Stimulated activated CD4-positive, alpha-beta T cell treated with anti-CD3 and anti-CD28 coated beads, Interleukin-1b, Interleukin-23, amount 100 ng/mL, for 24 hours (primary cell): ENCODE results near the gene SF3B4.
A peak's percentile ranks its signal among the peaks of the same experiment; 100 is the strongest.
"Not testable (repeated sequence)": the region's sequence is repeated elsewhere in the genome, so short reads cannot be mapped to it uniquely, and the experiment has no call there.

Experiments
- DNase-seq, 4 experiments: peaks; one replicate each; pipeline ENCODE4 v3.0.0-alpha.2; 2020; ENCODE audit warnings: low read depth in 4 of 4, low spot score in 1 of 4

The SF3B4 gene

DNA sequence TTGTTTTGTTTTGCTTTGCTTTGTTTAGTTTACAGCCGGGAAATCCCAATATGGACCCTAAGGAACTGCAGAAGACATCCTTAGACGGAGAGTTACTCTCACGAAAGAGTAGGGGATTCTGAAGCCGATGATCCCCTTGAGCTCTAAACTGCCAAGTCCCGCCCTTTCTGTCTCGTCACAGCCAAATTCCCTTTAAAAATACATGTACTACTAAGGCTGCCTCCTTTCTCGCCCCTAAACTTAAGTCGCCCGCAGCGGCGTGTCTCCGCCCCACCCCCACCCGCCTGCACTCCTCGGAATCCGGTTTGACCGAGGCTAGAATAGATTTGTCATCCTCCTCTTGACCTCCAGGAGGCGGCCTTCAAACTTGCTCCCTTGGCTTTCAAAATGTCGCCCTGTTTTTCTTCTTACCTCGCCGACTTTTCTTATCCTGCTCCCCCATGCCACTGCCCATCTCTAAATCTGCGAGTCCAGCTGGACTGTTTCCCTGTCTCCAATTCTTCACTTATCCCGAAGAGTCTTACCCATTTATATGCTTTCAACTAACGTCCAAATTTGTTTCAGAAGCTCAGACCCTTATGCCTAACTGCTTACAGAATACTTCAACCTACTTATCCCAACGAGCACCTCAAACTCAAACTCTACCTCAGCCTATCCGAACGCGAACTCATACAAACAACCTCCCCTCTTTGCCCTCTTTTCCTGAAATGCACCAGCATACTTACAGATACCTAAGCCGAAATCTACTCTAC is 39.2 kb downstream of the SF3B4 start:
- DNase-seq, result peak; percentile 30 to 75 (median 54)

DNA sequence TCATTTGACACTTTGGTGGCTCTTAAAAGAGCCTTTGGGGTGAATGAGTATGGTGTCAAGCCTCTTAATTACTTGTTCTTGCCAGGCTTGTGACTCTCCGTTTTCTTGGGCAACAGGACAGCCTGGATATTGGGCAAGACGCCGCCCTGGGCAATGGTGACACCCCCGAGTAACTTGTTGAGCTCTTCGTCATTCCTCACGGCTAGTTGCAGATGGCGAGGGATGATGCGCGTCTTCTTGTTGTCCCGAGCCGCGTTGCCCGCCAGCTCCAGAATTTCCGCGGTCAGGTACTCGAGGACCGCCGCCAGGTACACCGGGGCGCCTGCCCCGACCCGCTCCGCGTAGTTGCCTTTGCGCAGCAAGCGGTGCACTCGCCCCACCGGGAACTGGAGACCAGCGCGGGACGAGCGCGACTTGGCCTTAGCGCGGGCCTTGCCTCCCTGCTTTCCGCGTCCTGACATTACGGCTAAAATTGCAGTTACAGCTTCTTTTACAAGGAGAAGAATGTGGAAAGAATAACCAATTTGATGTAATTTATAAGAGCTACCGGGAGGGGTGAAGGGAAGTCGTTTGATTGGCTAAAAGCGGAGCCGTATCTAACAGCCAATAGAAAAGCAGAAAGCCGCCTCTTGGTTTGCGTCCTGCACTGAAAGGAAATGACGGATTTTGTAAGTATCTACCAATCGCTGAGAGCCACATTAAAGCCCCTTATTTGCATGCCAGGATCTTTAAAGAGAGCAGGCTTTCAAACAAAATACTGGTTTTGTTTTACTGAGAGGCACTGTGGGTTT is 40.0 kb downstream of the SF3B4 start:
- DNase-seq, result peak; percentile 31 to 58 (median 34)

DNA sequence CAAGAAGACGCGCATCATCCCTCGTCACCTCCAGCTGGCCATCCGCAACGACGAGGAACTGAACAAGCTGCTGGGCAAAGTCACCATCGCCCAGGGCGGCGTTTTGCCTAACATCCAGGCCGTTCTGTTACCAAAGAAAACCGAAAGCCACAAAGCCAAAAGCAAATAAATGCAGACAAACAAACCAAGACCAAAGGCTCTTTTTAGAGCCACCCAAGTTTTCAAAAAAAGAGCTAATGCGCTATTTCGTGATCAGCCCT is 40.5 kb downstream of the SF3B4 start:
- not testable (repeated sequence) for DNase-seq

DNA sequence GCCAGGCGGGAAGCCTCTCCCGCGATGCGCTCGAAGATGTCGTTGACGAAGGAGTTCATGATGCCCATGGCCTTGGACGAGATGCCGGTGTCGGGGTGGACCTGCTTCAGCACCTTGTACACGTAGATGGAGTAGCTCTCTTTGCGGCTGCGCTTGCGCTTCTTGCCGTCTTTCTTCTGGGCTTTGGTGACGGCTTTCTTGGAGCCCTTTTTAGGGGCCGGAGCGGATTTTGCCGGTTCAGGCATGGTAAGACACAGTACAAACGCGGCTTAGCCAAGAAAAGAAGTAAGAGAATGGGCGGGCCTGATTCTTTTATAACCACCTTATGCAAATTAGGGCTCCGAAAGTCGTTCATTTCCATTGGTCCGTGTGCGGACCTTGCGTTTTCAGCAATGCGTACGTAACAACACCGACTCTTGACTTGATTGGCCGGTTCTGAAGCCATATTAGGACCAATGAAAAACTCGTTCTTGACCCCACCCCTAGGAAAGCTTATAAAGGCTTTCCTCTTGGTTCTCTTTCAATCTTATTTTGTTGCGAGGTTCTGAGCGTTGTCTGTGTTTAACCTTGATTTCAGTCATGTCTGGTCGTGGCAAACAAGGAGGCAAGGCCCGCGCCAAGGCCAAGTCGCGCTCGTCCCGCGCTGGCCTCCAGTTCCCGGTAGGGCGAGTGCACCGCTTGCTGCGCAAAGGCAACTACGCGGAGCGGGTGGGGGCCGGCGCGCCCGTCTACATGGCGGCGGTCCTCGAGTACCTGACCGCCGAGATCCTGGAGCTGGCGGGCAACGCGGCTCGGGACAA is 41.0 kb downstream of the SF3B4 start:
- peak; percentile 69 to 77 (median 74) for DNase-seq

DNA sequence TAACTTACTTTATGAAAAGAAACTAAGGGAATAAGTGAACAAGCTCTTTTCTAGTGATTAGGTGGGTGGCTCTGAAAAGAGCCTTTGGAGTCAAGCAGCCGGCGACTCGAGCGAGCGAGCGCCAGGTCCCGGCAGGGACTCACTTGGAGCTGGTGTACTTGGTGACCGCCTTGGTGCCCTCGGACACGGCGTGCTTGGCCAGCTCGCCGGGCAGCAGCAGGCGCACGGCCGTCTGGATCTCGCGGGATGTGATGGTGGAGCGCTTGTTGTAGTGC is 41.5 kb downstream of the SF3B4 start:
- DNase-seq, result not testable (repeated sequence)

DNA sequence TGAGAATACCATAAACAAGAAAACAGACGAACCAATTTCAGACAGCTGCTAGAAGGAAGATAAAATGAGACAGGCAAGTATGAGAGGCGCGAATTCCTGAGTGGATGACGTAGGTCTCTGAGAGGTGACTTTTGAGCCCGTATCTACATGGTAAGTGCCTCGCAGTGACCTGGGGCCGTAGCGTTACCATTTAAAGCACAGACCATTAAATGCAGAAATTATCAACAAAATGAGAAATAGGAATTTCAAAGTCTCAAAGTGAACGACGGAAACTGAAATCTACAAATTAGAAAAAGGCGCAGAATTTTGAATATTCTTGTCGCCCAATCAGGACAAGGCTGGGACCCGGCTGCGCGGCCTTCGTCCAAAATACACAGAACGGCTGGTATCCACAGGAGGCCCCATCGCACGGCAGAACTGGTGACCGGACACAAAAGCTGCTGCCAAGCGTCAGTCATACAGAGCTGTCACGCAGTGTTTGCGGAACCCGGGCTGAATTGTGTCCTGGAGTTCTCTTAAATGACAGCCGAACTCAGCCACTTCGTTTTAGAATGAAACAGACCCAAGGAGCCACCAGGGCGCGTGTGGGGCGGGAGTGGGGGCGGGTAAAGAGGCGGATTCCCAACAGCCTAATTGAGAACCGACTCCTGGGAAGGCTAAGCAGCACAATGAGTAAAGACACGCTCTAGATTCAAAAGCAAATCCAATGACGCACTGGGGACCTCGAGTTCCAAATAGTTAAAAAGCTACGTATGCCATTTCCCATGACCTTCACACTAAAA is 42.1 kb downstream of the SF3B4 start:
- DNase-seq, result peak; percentile 26 to 70 (median 38)

DNA sequence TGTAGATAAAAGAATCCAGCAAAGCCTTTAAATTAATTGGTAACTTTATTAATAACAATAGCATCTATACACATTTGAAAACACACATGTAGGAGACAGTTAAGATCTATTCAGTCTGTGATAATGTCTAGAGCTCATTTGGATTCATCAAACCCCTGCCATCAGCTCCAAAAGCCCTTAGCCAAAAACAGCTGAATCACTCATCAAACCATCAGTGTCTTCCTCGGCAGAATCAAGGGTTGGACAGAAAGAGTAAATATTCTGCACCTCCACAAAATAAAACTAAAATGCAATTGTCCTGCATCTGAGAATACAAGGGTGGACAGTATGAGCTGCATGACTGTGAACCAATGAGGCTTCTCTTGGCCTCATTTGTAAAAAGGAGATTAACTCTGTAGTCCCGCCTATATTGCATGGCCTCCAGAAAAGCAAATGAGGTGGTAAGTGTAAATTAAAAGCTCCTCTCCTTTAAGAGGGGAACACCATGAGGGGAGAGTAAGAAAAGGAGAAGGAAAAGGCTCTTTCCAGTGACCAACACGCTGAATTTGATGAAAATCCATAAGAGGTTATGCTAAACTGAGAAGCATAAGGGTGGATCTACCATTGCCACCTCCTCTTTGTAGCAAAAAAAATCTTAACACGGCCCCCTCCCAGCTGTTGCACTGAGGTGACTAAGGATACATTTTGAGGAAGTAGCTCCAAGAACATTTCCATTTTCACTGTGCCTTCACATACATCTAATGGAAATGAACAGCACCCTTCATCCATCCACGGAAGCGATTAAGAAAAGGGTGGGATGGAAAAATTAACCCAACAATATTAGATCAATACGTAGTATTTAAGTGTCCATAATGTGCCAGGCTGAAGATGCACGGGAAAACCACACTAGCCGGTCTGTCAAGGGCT is 42.9 kb downstream of the SF3B4 start:
- DNase-seq, result no peak

DNA sequence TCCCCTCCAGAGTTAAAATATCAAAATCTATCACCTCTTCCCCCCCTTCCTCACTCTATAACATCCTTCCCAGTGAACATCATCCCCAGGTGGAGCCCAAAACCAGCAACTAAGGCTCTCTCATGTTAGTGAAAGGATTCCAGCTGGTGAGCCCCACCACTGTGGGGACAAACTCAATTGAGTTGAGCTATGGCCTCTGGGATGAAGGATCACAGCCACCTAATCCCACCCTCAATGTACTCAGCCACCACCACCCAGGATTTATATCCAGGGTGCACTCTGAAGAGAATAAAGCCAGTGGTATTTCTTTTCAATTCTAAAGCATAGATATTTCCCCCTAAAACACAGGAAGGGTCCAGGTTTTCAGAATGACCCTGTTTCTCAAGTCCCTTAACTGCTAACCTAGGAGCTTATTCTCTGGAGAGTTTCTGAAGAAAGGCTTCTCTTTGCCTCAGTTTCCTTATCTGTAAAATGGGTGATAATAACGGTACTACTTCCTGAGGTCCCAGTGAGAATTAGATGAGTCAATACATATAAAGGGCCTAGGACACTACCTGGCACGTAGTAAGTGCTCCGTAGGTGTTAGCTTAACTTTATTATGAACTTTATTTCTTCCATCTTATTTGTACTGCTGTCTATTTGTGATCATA is 43.9 kb downstream of the SF3B4 start:
- no peak for DNase-seq

DNA sequence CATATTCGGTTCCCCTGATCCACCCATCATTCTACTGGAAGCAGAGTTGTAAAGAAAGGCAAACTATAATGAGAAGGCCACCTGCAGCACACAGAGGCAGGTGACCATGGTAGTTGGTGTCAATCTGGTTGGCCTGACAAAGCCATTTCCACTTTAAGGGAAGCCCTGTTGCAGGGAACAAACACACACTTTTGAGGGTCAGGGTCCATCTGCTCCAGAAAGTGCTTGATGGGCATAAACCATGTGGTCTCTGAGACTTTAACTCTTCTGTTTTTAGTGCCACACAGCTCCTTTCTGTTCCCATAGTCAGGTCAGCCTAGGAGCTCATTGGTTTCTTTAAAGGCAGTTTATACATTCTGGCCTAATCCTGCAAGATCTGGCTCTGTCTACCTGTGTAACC is 45.7 kb downstream of the SF3B4 start:
- DNase-seq, result no peak

DNA sequence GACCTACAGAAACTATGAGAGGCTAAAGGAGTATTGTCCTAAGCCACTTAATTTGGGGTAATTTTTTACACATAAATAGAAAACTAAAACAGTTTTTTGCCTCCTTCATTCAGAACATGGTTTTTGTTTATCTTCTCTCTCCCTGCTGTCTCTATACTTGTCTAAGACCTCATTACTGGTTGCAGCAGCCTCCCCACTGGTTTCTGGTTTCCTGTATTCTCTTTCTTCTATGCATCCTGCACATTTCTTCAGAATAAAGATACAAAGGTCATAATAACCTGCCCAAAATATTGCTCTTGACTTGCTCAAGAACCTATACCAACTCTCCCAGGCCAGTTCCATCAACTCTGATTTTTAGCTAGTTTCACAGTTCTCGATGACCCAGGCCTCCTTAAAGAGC is 48.0 kb downstream of the SF3B4 start:
- DNase-seq, result no peak

DNA sequence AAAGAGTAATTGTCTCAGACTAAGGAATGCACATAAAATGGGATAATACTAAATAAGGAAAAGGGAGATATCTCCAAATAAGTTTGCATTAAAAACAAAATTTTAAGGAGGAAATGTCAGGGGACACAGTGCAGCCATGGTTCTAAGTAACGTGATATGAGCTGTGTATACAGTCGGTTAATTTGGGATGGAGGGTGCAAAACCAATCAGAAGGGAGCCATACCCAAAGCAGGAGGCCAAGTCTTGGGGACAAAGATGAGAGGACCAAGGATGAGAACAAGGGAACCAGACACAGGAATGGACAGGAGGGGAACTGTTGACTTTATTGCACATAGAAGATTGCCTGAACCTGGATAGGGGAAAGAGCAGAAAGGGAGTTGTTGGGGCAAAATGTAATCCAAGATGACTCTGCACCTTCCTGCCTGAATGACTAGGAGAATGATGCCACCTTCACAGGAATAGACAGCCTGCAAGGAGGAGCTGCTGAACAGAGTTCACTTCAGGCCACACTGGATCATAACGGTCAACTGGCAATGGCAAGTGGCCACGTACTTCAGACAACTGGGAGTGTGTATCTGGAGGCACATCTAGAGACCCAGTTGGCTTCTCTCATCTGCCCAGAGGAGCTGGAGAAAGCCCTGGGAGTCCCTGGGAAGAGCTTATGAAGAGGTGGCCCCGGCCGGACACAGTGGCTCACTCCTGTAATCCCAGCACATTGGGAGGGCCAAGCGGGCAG is 50.2 kb downstream of the SF3B4 start:
- no peak for DNase-seq
